ENCODE data around the gene NGEF. TPM values are rescaled to one million over a fixed set of nuclear protein-coding genes. Genes with fewer than 3 reads are reported as not detected.
"Not testable (repeated sequence)": the region's sequence is repeated elsewhere in the genome, so short reads cannot be mapped to it uniquely, and the experiment has no call there.

NGEF gene
- total and polyA plus RNA-seq, 10 of the 15 experiments (the other 5 are each of a cell fraction or from before 2014, with no cell fraction given), result 0.12 TPM; not detected in 9

DNA sequence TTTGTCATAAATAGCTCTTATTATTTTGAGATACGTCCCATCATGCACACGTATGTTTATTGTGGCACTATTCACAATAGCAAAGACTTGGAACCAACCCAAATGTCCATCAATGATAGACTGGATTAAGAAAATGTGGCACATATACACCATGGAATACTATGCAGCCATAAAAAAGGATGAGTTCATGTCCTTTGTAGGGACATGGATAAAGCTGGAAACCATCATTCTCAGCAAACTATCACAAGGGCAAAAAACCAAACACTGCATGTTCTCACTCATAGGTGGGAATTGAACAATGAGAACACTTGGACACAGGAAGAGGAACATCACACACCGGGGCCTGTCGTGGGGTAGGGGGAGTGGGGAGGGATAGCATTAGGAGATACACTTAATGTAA is 6.6 kb upstream of the NGEF start:
- FAIRE-seq; SMC1A ChIA-PET (ENCODE audit: uncharacterized antibody, unreplicated experiment); H3K79me2 ChIP-seq (ENCODE audit: control insufficient read depth, insufficient read depth, low read length); H3K9me3 ChIP-seq (replicated peaks; ENCODE audit: control insufficient read depth, insufficient read depth, low read length); H4K20me1 ChIP-seq (ENCODE audit: control insufficient read depth, insufficient read depth); H3K27ac ChIP-seq (ENCODE audit: control insufficient read depth, insufficient read depth); H3K9ac ChIP-seq (ENCODE audit: control insufficient read depth, insufficient read depth, low read length); in situ Hi-C loops (cut with MboI); DNase-seq (ENCODE audit: low read depth, low spot score); RAD21 ChIA-PET (ENCODE audit: unreplicated experiment); BruUV-seq (replicated peaks); ATAC-seq; H3K36me3 ChIP-seq (ENCODE audit: control insufficient read depth in 2 of 2, insufficient read depth in 2 of 2, low read length in 1 of 2); H3K4me3 ChIP-seq; H2AFZ ChIP-seq (ENCODE audit: control insufficient read depth, low read depth, low read length); CTCF ChIA-PET; H3K27me3 ChIP-seq (replicated peaks in 1 of 2; ENCODE audit: control insufficient read depth in 2 of 2, insufficient read depth in 2 of 2, low read length in 1 of 2); H3K4me1 ChIP-seq (ENCODE audit: control insufficient read depth, insufficient read depth, low read length); H3K4me2 ChIP-seq (ENCODE audit: control insufficient read depth, insufficient read depth); intact Hi-C loops (cut with micrococcal nuclease; ENCODE audit: unreplicated experiment); POLR2A ChIA-PET: not testable (repeated sequence)
- 73% methylated on average over 4 of the region's 4 CpGs for WGBS (ENCODE audit: insufficient coverage, insufficient replicate concordance, low lambda C conversion rate, missing lambda C conversion rate)

DNA sequence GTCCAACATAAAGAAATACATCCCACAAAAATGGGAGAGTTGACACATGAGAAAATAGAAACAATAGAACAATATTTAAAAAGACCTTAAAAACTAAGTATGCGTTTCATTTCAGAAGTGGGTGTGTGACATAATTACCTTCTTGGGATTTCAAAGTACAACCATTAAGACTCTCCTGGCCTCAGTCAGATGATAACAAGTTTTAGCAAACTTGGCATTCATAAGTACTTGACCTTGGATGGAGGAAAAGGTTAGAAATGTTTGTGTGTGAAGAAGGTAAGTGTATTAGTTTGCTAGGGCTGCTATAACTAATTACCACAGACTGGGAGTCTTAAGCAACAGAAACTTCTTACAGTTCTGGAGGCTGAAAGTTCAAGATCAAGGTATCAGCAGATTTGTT is 4.9 kb upstream of the NGEF start:
- Histone ChIP-seq H3K27ac (ENCODE audit: control insufficient read depth, insufficient read depth) (no peak overlapping the region), H3K36me3 (ENCODE audit: control insufficient read depth in 2 of 2, insufficient read depth in 2 of 2, low read length in 1 of 2) (no peaks in the 10 kb centered on the region), H3K79me2 (ENCODE audit: control insufficient read depth, insufficient read depth, low read length) (no peaks in the 10 kb centered on the region), H3K4me1 (ENCODE audit: control insufficient read depth, insufficient read depth, low read length) (no peaks in the 10 kb centered on the region), H3K27me3 (replicated peaks in 1 of 2; ENCODE audit: control insufficient read depth in 2 of 2, insufficient read depth in 2 of 2, low read length in 1 of 2) (no peaks in the 10 kb centered on the region), H3K9me3 (replicated peaks; ENCODE audit: control insufficient read depth, insufficient read depth, low read length) (no peaks in the 10 kb centered on the region), H3K4me2 (ENCODE audit: control insufficient read depth, insufficient read depth) (no peak overlapping the region), H2AFZ (ENCODE audit: control insufficient read depth, low read depth, low read length) (no peak overlapping the region), H4K20me1 (ENCODE audit: control insufficient read depth, insufficient read depth) (no peaks in the 10 kb centered on the region), H3K9ac (ENCODE audit: control insufficient read depth, insufficient read depth, low read length) (no peak overlapping the region), H3K4me3 (no peak overlapping the region)
- in situ Hi-C loops (cut with MboI), result no loop called here
- no peak for DNase-seq (ENCODE audit: low read depth, low spot score)
- ATAC-seq, result no peak
- SMC1A ChIA-PET (ENCODE audit: uncharacterized antibody, unreplicated experiment), result interaction anchor here (1.1 kb wide), 1 partner anchor 243 kb away, joined by 3 read pairs; no protein-coding TSS in a partner anchor
- 96% methylated on average over 1 of the region's 1 CpG for WGBS (ENCODE audit: insufficient coverage, insufficient replicate concordance, low lambda C conversion rate, missing lambda C conversion rate)
- CTCF ChIA-PET, result interaction anchor here (1.4 to 1.9 kb wide), 2 partner anchors 11 to 36 kb away, joined by 5 read pairs; no protein-coding TSS in a partner anchor
- RAD21 ChIA-PET (ENCODE audit: unreplicated experiment), result no interaction called here
- no TSS peak for BruUV-seq (replicated peaks)
- FAIRE-seq, result peak; percentile 59
- intact Hi-C loops (cut with micrococcal nuclease; ENCODE audit: unreplicated experiment), result no loop called here
- POLR2A ChIA-PET, result no interaction called here
- TF ChIP-seq SREBF1 (IDR thresholded peaks at IDR 0.05; ENCODE audit: low read length) (no peak), EZH2 (IDR thresholded peaks at IDR 0.05; ENCODE audit: borderline replicate concordance, control insufficient read depth, low read depth, low read length) (no peak), SREBF2 (IDR thresholded peaks at IDR 0.05; ENCODE audit: low read length) (no peak), PAX8 (IDR thresholded peaks at IDR 0.05) (no peak), MEF2B (IDR thresholded peaks at IDR 0.05; ENCODE audit: partially characterized antibody, poor library complexity, severe bottlenecking) (no peak)
- TF ChIP-seq, protein P1, sequence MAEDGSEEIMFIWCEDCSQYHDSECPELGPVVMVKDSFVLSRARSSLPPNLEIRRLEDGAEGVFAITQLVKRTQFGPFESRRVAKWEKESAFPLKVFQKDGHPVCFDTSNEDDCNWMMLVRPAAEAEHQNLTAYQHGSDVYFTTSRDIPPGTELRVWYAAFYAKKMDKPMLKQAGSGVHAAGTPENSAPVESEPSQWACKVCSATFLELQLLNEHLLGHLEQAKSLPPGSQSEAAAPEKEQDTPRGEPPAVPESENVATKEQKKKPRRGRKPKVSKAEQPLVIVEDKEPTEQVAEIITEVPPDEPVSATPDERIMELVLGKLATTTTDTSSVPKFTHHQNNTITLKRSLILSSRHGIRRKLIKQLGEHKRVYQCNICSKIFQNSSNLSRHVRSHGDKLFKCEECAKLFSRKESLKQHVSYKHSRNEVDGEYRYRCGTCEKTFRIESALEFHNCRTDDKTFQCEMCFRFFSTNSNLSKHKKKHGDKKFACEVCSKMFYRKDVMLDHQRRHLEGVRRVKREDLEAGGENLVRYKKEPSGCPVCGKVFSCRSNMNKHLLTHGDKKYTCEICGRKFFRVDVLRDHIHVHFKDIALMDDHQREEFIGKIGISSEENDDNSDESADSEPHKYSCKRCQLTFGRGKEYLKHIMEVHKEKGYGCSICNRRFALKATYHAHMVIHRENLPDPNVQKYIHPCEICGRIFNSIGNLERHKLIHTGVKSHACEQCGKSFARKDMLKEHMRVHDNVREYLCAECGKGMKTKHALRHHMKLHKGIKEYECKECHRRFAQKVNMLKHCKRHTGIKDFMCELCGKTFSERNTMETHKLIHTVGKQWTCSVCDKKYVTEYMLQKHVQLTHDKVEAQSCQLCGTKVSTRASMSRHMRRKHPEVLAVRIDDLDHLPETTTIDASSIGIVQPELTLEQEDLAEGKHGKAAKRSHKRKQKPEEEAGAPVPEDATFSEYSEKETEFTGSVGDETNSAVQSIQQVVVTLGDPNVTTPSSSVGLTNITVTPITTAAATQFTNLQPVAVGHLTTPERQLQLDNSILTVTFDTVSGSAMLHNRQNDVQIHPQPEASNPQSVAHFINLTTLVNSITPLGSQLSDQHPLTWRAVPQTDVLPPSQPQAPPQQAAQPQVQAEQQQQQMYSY (CRISPR knock-in tag; IDR thresholded peaks at IDR 0.05), result no peak
- TF ChIP-seq, protein P2, sequence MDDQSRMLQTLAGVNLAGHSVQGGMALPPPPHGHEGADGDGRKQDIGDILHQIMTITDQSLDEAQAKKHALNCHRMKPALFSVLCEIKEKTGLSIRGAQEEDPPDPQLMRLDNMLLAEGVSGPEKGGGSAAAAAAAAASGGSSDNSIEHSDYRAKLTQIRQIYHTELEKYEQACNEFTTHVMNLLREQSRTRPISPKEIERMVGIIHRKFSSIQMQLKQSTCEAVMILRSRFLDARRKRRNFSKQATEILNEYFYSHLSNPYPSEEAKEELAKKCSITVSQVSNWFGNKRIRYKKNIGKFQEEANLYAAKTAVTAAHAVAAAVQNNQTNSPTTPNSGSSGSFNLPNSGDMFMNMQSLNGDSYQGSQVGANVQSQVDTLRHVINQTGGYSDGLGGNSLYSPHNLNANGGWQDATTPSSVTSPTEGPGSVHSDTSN (IDR thresholded peaks at IDR 0.05; ENCODE audit: insufficient replicate concordance, low read depth, low read length), result no peak
- TF ChIP-seq, protein P3, sequence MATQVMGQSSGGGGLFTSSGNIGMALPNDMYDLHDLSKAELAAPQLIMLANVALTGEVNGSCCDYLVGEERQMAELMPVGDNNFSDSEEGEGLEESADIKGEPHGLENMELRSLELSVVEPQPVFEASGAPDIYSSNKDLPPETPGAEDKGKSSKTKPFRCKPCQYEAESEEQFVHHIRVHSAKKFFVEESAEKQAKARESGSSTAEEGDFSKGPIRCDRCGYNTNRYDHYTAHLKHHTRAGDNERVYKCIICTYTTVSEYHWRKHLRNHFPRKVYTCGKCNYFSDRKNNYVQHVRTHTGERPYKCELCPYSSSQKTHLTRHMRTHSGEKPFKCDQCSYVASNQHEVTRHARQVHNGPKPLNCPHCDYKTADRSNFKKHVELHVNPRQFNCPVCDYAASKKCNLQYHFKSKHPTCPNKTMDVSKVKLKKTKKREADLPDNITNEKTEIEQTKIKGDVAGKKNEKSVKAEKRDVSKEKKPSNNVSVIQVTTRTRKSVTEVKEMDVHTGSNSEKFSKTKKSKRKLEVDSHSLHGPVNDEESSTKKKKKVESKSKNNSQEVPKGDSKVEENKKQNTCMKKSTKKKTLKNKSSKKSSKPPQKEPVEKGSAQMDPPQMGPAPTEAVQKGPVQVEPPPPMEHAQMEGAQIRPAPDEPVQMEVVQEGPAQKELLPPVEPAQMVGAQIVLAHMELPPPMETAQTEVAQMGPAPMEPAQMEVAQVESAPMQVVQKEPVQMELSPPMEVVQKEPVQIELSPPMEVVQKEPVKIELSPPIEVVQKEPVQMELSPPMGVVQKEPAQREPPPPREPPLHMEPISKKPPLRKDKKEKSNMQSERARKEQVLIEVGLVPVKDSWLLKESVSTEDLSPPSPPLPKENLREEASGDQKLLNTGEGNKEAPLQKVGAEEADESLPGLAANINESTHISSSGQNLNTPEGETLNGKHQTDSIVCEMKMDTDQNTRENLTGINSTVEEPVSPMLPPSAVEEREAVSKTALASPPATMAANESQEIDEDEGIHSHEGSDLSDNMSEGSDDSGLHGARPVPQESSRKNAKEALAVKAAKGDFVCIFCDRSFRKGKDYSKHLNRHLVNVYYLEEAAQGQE (IDR thresholded peaks at IDR 0.05; ENCODE audit: low read depth, low read length), result no peak
